Neural progenitor cell (in vitro differentiated cells): Measurements from ENCODE around the gene GRM8. TPM values are rescaled to one million over a fixed set of nuclear protein-coding genes. Genes with fewer than 3 reads are reported as not detected.

Experiments
- DNase-seq: peaks from one replicate; pipeline ENCODE4 v3.0.0-alpha.2; 2016; ENCODE audit warnings: low spot score
- H2AFZ ChIP-seq: fragments of 200-600 bp; sonication (generic); replicated peaks from 2 replicates; pipeline ENCODE4 v1.6.1; 2016; ENCODE audit warnings: antibody characterized with exemption
- H3F3A ChIP-seq: fragments of 200-600 bp; sonication (generic); 2 replicates; pipeline ENCODE4 v1.6.1; 2016; ENCODE audit warnings: antibody characterized with exemption, low read depth
- H3K27ac ChIP-seq: fragments of 200-600 bp; sonication (generic); 2 replicates; pipeline ENCODE4 v1.5.1; 2016; ENCODE audit warnings: mild to moderate bottlenecking
- H3K27me3 ChIP-seq: fragments of 200-600 bp; sonication (generic); 2 replicates; pipeline ENCODE4 v1.6.1; 2016; ENCODE audit warnings: mild to moderate bottlenecking, moderate library complexity
- H3K36me3 ChIP-seq: fragments of 200-600 bp; sonication (generic); 2 replicates; pipeline ENCODE4 v1.5.1; 2016
- H3K4me1 ChIP-seq: fragments of 200-600 bp; sonication (generic); 2 replicates; pipeline ENCODE4 v1.6.1; 2016; ENCODE audit warnings: mixed run types
- H3K4me2 ChIP-seq: fragments of 200-600 bp; sonication (generic); 2 replicates; pipeline ENCODE4 v1.6.1; 2016
- H3K4me3 ChIP-seq: fragments of 200-600 bp; sonication (generic); 2 replicates; pipeline ENCODE4 v1.5.1; 2016
- H3K79me2 ChIP-seq: fragments of 200-600 bp; sonication (generic); 2 replicates; pipeline ENCODE4 v1.6.1; 2016; ENCODE audit warnings: low read depth
- H3K9ac ChIP-seq: fragments of 200-600 bp; sonication (generic); 2 replicates; pipeline ENCODE4 v1.6.1; 2016
- H3K9me3 ChIP-seq: fragments of 200-600 bp; sonication (generic); 2 replicates; pipeline ENCODE4 v1.5.1; 2016; ENCODE audit warnings: low read depth
- H4K20me1 ChIP-seq: fragments of 200-600 bp; sonication (generic); 2 replicates; pipeline ENCODE4 v1.6.1; 2016; ENCODE audit warnings: low read depth
- H3K27ac Mint-ChIP-seq: 3 replicates; pipeline ENCODE4 v1.8.0; 2021; ENCODE audit warnings: mixed read lengths
- H3K27me3 Mint-ChIP-seq: 2 replicates; pipeline ENCODE4 v1.8.0; 2022; ENCODE audit warnings: low read depth, mild to moderate bottlenecking, inconsistent platforms, moderate library complexity, mixed read lengths; ENCODE audit not compliant: insufficient read depth
- H3K36me3 Mint-ChIP-seq: 3 replicates; pipeline ENCODE4 v1.8.0; 2021; ENCODE audit warnings: mixed read lengths
- H3K4me1 Mint-ChIP-seq: 3 replicates; pipeline ENCODE4 v1.8.0; 2021; ENCODE audit warnings: mixed read lengths
- H3K4me3 Mint-ChIP-seq: 3 replicates; pipeline ENCODE4 v1.8.0; 2021; ENCODE audit warnings: mild to moderate bottlenecking, moderate library complexity, mixed read lengths
- H3K9me3 Mint-ChIP-seq: 3 replicates; pipeline ENCODE4 v1.8.0; 2020; ENCODE audit warnings: mixed read lengths
- EZH2 ChIP-seq: fragments of 200-600 bp; sonication (generic); IDR thresholded peaks from 2 replicates; pipeline ENCODE4 v1.6.1; 2017; ENCODE audit warnings: antibody characterized with exemption, mild to moderate bottlenecking, moderate library complexity
- EZH2phosphoT487 ChIP-seq: fragments of 200-600 bp; sonication (generic); IDR thresholded peaks from 2 replicates; pipeline ENCODE4 v1.6.1; 2017; ENCODE audit warnings: antibody characterized with exemption
- total RNA-seq: library from RNA; depleted of rRNA; stranded (reverse); fragments of >200 nt; gene quantifications from 2 replicates; pipeline ENCODE4 v1.2.3, GENCODE V29; 2015; ENCODE audit warnings: low replicate concordance
- TF ChIP-seq, protein P1 (sequence below): fragments of 200-600 bp; sonication (generic); IDR thresholded peaks from 2 replicates; pipeline ENCODE4 v1.5.1; 2017; ENCODE audit warnings: antibody characterized with exemption, mild to moderate bottlenecking

GRM8 gene
- total RNA-seq, 1 donor from 2014 or later, result 0.62 TPM

DNA sequence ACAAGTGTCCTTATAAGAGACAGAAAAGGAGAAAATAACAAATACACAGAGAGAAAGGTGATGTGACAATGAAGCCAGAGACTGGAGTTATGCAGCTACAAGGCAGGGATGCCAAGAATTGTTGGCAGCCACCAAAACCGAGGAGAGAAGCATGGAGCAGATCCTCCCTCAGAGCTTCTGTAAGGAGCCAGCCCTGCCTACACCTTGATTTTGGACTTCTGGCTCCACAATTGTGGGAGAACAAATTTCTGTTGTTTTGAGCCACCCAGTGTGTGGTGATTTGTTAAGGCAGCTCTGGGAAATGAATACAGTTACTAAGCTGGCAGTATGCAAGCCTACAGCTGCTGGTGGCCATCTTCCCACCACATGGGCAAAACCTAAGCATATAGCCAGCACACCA is 163.6 kb downstream of the GRM8 start:
- Mint-ChIP-seq H3K4me3 (no peak overlapping the region), H3K4me1 (no peaks in the 10 kb centered on the region), H3K9me3 (no peaks in the 10 kb centered on the region), H3K27me3 (peaks cover 2% of the 10 kb centered on the region), H3K27ac (no peak overlapping the region), H3K36me3 (no peaks in the 10 kb centered on the region)
- H3K4me1 ChIP-seq, result no peaks in the 10 kb centered on the region
- H3K4me2 ChIP-seq, result no peak overlapping the region
- no peaks in the 10 kb centered on the region for H3K79me2 ChIP-seq
- H2AFZ ChIP-seq, result no peak overlapping the region
- no peak overlapping the region for H3K27ac ChIP-seq
- DNase-seq, result no peak
- no peak overlapping the region for H3K9ac ChIP-seq
- no peaks in the 10 kb centered on the region for H4K20me1 ChIP-seq
- H3F3A ChIP-seq, result no peaks in the 10 kb centered on the region
- no peak overlapping the region for H3K4me3 ChIP-seq
- H3K9me3 ChIP-seq, result no peaks in the 10 kb centered on the region
- no peaks in the 10 kb centered on the region for H3K27me3 ChIP-seq
- H3K36me3 ChIP-seq, result no peaks in the 10 kb centered on the region
- TF ChIP-seq EZH2 (no peak), EZH2phosphoT487 (no peak)
- TF ChIP-seq, protein P1, sequence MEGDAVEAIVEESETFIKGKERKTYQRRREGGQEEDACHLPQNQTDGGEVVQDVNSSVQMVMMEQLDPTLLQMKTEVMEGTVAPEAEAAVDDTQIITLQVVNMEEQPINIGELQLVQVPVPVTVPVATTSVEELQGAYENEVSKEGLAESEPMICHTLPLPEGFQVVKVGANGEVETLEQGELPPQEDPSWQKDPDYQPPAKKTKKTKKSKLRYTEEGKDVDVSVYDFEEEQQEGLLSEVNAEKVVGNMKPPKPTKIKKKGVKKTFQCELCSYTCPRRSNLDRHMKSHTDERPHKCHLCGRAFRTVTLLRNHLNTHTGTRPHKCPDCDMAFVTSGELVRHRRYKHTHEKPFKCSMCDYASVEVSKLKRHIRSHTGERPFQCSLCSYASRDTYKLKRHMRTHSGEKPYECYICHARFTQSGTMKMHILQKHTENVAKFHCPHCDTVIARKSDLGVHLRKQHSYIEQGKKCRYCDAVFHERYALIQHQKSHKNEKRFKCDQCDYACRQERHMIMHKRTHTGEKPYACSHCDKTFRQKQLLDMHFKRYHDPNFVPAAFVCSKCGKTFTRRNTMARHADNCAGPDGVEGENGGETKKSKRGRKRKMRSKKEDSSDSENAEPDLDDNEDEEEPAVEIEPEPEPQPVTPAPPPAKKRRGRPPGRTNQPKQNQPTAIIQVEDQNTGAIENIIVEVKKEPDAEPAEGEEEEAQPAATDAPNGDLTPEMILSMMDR, result no peak

DNA sequence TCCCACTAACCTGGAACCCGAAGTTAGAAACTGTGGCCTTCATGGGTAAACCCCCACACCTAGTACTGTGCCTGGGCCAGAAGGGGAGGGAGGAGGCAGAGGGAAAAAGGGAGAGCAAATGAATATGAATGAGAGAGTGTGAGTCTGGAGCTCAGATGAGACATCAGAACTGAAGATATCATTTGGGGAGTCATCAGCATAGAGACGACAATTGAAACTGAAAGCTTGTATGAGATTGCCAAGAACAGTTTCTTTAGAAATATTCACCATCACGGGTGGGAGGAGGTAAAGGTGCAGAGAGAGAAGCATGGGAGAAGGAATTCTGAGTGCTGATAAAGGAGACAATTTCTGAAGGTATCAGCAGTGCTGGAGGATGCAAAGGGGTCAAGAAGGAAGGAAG is 171.2 kb downstream of the GRM8 start:
- Mint-ChIP-seq H3K4me3 (no peak overlapping the region), H3K27me3 (peaks cover 4% of the 10 kb centered on the region), H3K27ac (no peak overlapping the region), H3K36me3 (no peaks in the 10 kb centered on the region), H3K9me3 (no peaks in the 10 kb centered on the region), H3K4me1 (peaks cover 9% of the 10 kb centered on the region)
- Histone ChIP-seq H3F3A (no peaks in the 10 kb centered on the region), H4K20me1 (no peaks in the 10 kb centered on the region), H3K27me3 (no peaks in the 10 kb centered on the region), H3K4me3 (no peak overlapping the region), H3K4me1 (peaks cover 10% of the 10 kb centered on the region), H2AFZ (no peak overlapping the region), H3K9ac (no peak overlapping the region), H3K36me3 (no peaks in the 10 kb centered on the region), H3K79me2 (no peaks in the 10 kb centered on the region), H3K27ac (no peak overlapping the region), H3K9me3 (no peaks in the 10 kb centered on the region), H3K4me2 (no peak overlapping the region)
- DNase-seq, result no peak
- TF ChIP-seq EZH2phosphoT487 (no peak), EZH2 (no peak)
- TF ChIP-seq, protein P1, result no peak

DNA sequence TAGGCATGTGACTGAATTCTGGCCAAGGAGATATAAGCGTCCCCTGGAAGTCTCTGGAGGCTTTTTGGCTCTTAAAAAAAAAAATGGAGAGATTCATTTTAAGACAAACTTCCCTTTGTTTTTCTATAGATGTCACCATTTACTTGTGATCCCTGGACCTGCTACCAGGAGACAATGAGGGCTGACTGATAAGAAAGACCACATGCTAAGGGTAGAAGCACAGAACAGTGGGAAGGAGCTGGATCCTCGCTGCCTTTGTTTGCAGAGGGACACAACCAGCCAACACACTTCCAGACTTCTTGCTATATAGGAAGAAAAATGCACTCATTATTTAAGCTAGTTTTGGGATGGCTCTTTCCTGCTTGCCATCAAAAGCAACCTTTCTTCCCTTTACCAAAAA is 172.2 kb downstream of the GRM8 start:
- peak; percentile 45 for DNase-seq
- no peaks in the 10 kb centered on the region for H3K27me3 ChIP-seq
- Mint-ChIP-seq H3K27me3 (peaks cover 6% of the 10 kb centered on the region), H3K27ac (no peak overlapping the region), H3K4me1 (peaks cover 9% of the 10 kb centered on the region), H3K4me3 (no peak overlapping the region), H3K9me3 (no peaks in the 10 kb centered on the region), H3K36me3 (no peaks in the 10 kb centered on the region)
- H4K20me1 ChIP-seq, result no peaks in the 10 kb centered on the region
- no peaks in the 10 kb centered on the region for H3K36me3 ChIP-seq
- no peak overlapping the region for H3K9ac ChIP-seq
- H3F3A ChIP-seq, result no peaks in the 10 kb centered on the region
- H3K27ac ChIP-seq, result no peak overlapping the region
- H3K4me2 ChIP-seq, result peak overlapping the region; percentile 19
- no peak for TF ChIP-seq EZH2
- no peak for TF ChIP-seq EZH2phosphoT487
- TF ChIP-seq, protein P1, result no peak
- peak overlapping the region; percentile 11 for H3K4me3 ChIP-seq
- H2AFZ ChIP-seq, result no peak overlapping the region
- H3K9me3 ChIP-seq, result no peaks in the 10 kb centered on the region
- H3K79me2 ChIP-seq, result no peaks in the 10 kb centered on the region
- peaks cover 16% of the 10 kb centered on the region for H3K4me1 ChIP-seq
